BLaER1 (cell line): ENCODE results near the gene LRFN2.

Experiments
- H3K27ac ChIP-seq: shearing (Covaris generic); formaldehyde crosslinking; 2 replicates; pipeline ENCODE4 v1.8.1; 2022
- H3K27me3 ChIP-seq: shearing (Covaris generic); formaldehyde crosslinking; 2 replicates; pipeline ENCODE4 v1.8.1; 2022
- H3K36me3 ChIP-seq: shearing (Covaris generic); formaldehyde crosslinking; 2 replicates; pipeline ENCODE4 v1.8.1; 2022
- H3K4me1 ChIP-seq: shearing (Covaris generic); formaldehyde crosslinking; 2 replicates; pipeline ENCODE4 v1.8.1; 2022
- H3K4me2 ChIP-seq: shearing (Covaris generic); formaldehyde crosslinking; 2 replicates; pipeline ENCODE4 v1.8.1; 2022
- H3K4me3 ChIP-seq: shearing (Covaris generic); formaldehyde crosslinking; 2 replicates; pipeline ENCODE4 v1.8.1; 2022
- H3K9ac ChIP-seq: shearing (Covaris generic); formaldehyde crosslinking; 2 replicates; pipeline ENCODE4 v1.8.1; 2022
- H3K9me3 ChIP-seq: shearing (Covaris generic); formaldehyde crosslinking; 2 replicates; pipeline ENCODE4 v1.8.1; 2022
- H4K20me1 ChIP-seq: shearing (Covaris generic); formaldehyde crosslinking; 2 replicates; pipeline ENCODE4 v1.8.1; 2022
- Cebpa-rat ChIP-seq: shearing (Covaris generic); IDR thresholded peaks from 2 replicates; pipeline ENCODE4 v1.8.1; 2022

LRFN2 gene

GRCh38 chr6:40524797-40525585 is 62.2 kb downstream of the LRFN2 start:
- Histone ChIP-seq H3K4me3 (no peak overlapping the region), H4K20me1 (peaks cover 98% of the 10 kb centered on the region), H3K9ac (no peak overlapping the region), H3K27me3 (no peaks in the 10 kb centered on the region), H3K36me3 (no peaks in the 10 kb centered on the region; the same call in 1 of the 2 replicates), H3K27ac (no peak overlapping the region), H3K9me3 (no peaks in the 10 kb centered on the region), H3K4me1 (0 out of 2 replicates have a peak, but pooled peaks cover 15% of the 10 kb centered on the region), H3K4me2 (no peak overlapping the region)
- no peak for TF ChIP-seq Cebpa-rat

- Histone ChIP-seq H3K9ac (no peak overlapping the region), H3K4me3 (no peak overlapping the region), H3K4me2 (no peak overlapping the region), H3K9me3 (no peaks in the 10 kb centered on the region), H3K27ac (no peak overlapping the region), H3K27me3 (no peaks in the 10 kb centered on the region), H4K20me1 (peaks cover 98% of the 10 kb centered on the region), H3K4me1 (0 out of 2 replicates have a peak, but pooled peaks cover 15% of the 10 kb centered on the region), H3K36me3 (no peaks in the 10 kb centered on the region; the same call in 1 of the 2 replicates)
- no peak for TF ChIP-seq Cebpa-rat
Measured at GRCh38 chr6:40523505-40524172, 63.5 kb downstream of the LRFN2 start.

GRCh38 chr6:40521496-40521895 is 65.7 kb downstream of the LRFN2 start:
- no peaks in the 10 kb centered on the region for H3K27me3 ChIP-seq
- H3K9ac ChIP-seq, result no peak overlapping the region
- no peaks in the 10 kb centered on the region; the same call in 1 of the 2 replicates for H3K36me3 ChIP-seq
- H3K27ac ChIP-seq, result no peak overlapping the region
- no peak overlapping the region for H3K4me2 ChIP-seq
- H3K4me1 ChIP-seq, result 0 out of 2 replicates have a peak, but pooled peaks cover 15% of the 10 kb centered on the region
- no peak for TF ChIP-seq Cebpa-rat
- peaks cover 98% of the 10 kb centered on the region for H4K20me1 ChIP-seq
- H3K9me3 ChIP-seq, result no peaks in the 10 kb centered on the region
- no peak overlapping the region for H3K4me3 ChIP-seq

- H3K27ac ChIP-seq, result no peak overlapping the region
- no peak overlapping the region for H3K9ac ChIP-seq
- no peaks in the 10 kb centered on the region for H3K27me3 ChIP-seq
- 0 out of 2 replicates have a peak, but pooled peaks cover 15% of the 10 kb centered on the region for H3K4me1 ChIP-seq
- peaks cover 98% of the 10 kb centered on the region for H4K20me1 ChIP-seq
- no peak overlapping the region for H3K4me2 ChIP-seq
- H3K9me3 ChIP-seq, result no peaks in the 10 kb centered on the region
- no peaks in the 10 kb centered on the region; the same call in 1 of the 2 replicates for H3K36me3 ChIP-seq
- H3K4me3 ChIP-seq, result no peak overlapping the region
- TF ChIP-seq Cebpa-rat, result no peak
Measured at GRCh38 chr6:40520678-40521077, 66.5 kb downstream of the LRFN2 start.

- Histone ChIP-seq H3K36me3 (no peaks in the 10 kb centered on the region; the same call in 1 of the 2 replicates), H3K9ac (no peak overlapping the region), H3K4me2 (no peak overlapping the region), H3K9me3 (no peaks in the 10 kb centered on the region), H3K4me1 (0 out of 2 replicates have a peak, but pooled peaks cover 15% of the 10 kb centered on the region), H3K4me3 (no peak overlapping the region), H4K20me1 (peaks cover 98% of the 10 kb centered on the region), H3K27ac (no peak overlapping the region), H3K27me3 (no peaks in the 10 kb centered on the region)
- TF ChIP-seq Cebpa-rat, result no peak
Measured at GRCh38 chr6:40520084-40520483, 67.1 kb downstream of the LRFN2 start.

- Histone ChIP-seq H3K4me3 (no peak overlapping the region), H3K4me1 (0 out of 2 replicates have a peak, but pooled peaks cover 11% of the 10 kb centered on the region), H3K27ac (no peak overlapping the region), H4K20me1 (peaks cover 98% of the 10 kb centered on the region), H3K4me2 (no peak overlapping the region), H3K9me3 (no peaks in the 10 kb centered on the region), H3K9ac (no peak overlapping the region), H3K36me3 (no peaks in the 10 kb centered on the region; the same call in 1 of the 2 replicates), H3K27me3 (no peaks in the 10 kb centered on the region)
- TF ChIP-seq Cebpa-rat, result no peak
Measured at GRCh38 chr6:40517654-40518053, 69.5 kb downstream of the LRFN2 start.

GRCh38 chr6:40516429-40516828 is 70.7 kb downstream of the LRFN2 start:
- H3K27me3 ChIP-seq, result no peaks in the 10 kb centered on the region
- peaks cover 98% of the 10 kb centered on the region for H4K20me1 ChIP-seq
- H3K27ac ChIP-seq, result no peak overlapping the region
- H3K4me3 ChIP-seq, result no peak overlapping the region
- no peaks in the 10 kb centered on the region for H3K9me3 ChIP-seq
- TF ChIP-seq Cebpa-rat, result no peak
- H3K36me3 ChIP-seq, result no peaks in the 10 kb centered on the region
- 0 out of 2 replicates have a peak, but pooled peaks cover 11% of the 10 kb centered on the region for H3K4me1 ChIP-seq
- no peak overlapping the region for H3K4me2 ChIP-seq
- H3K9ac ChIP-seq, result no peak overlapping the region

- no peak for TF ChIP-seq Cebpa-rat
- no peaks in the 10 kb centered on the region for H3K9me3 ChIP-seq
- H3K4me1 ChIP-seq, result no peaks in the 10 kb centered on the region
- H3K27ac ChIP-seq, result no peak overlapping the region
- H3K4me3 ChIP-seq, result no peak overlapping the region
- H4K20me1 ChIP-seq, result peaks cover 97% of the 10 kb centered on the region
- no peak overlapping the region for H3K4me2 ChIP-seq
- no peaks in the 10 kb centered on the region for H3K27me3 ChIP-seq
- no peaks in the 10 kb centered on the region for H3K36me3 ChIP-seq
- H3K9ac ChIP-seq, result no peak overlapping the region
Measured at GRCh38 chr6:40512340-40512739, 74.8 kb downstream of the LRFN2 start.

GRCh38 chr6:40511884-40512283 is 75.3 kb downstream of the LRFN2 start:
- Histone ChIP-seq H3K4me3 (no peak overlapping the region), H3K9ac (no peak overlapping the region), H3K36me3 (no peaks in the 10 kb centered on the region), H3K27ac (no peak overlapping the region), H3K4me1 (no peaks in the 10 kb centered on the region), H3K9me3 (no peaks in the 10 kb centered on the region), H3K4me2 (no peak overlapping the region), H3K27me3 (no peaks in the 10 kb centered on the region), H4K20me1 (peaks cover 97% of the 10 kb centered on the region)
- TF ChIP-seq Cebpa-rat, result no peak

GRCh38 chr6:40510442-40510841 is 76.7 kb downstream of the LRFN2 start:
- no peaks in the 10 kb centered on the region for H3K27me3 ChIP-seq
- no peak overlapping the region for H3K4me2 ChIP-seq
- H3K9ac ChIP-seq, result no peak overlapping the region
- no peaks in the 10 kb centered on the region for H3K9me3 ChIP-seq
- peaks cover 97% of the 10 kb centered on the region for H4K20me1 ChIP-seq
- no peak overlapping the region for H3K4me3 ChIP-seq
- no peaks in the 10 kb centered on the region for H3K4me1 ChIP-seq
- H3K27ac ChIP-seq, result no peak overlapping the region
- H3K36me3 ChIP-seq, result peaks cover 5% of the 10 kb centered on the region; the same call in 1 of the 2 replicates
- no peak for TF ChIP-seq Cebpa-rat
